B cell (primary cell): ENCODE measurements around the gene RGR. TPM values are rescaled to one million over a fixed set of nuclear protein-coding genes. Genes with fewer than 3 reads are reported as not detected.

Source experiments
- ATAC-seq: fragments of 200-7000 bp; cut with Tn5 transposase; one replicate; pipeline ENCODE4 v1.10.0; 2021; ENCODE audit warnings: low read depth, mild to moderate bottlenecking, moderate number of reproducible peaks, moderate library complexity
- CTCF ChIA-PET: fragments of 350-600 bp; sonication (Branson Sonifier 250); formaldehyde crosslinking; loops from one replicate; lab custom pipeline; 2021; ENCODE audit warnings: antibody characterized with exemption, inconsistent platforms; lab: Charles Lee
- POLR2A ChIA-PET: fragments of 350-600 bp; sonication (Branson Sonifier 250); formaldehyde crosslinking; loops from one replicate; lab custom pipeline; 2021; ENCODE audit warnings: antibody characterized with exemption; lab: Charles Lee
- DNase-seq: peaks from one replicate; pipeline ENCODE4 v3.0.0; 2013
- H2AFZ ChIP-seq: 2 replicates; pipeline ENCODE4 v1.6.1; 2012; ENCODE audit warnings: mild to moderate bottlenecking, low read depth, low read length; ENCODE audit not compliant: insufficient read depth, poor library complexity, severe bottlenecking
- H3K27ac ChIP-seq, 2 donors: 1 replicate in 1 of 2; 2 replicates in 1 of 2; pipeline ENCODE4 v1.5.1; 2012 to 2013; ENCODE audit warnings: low read length in 2 of 2, mild to moderate bottlenecking in 2 of 2, moderate library complexity in 1 of 2
- H3K27me3 ChIP-seq, 4 experiments: fragments of 200-600 bp in 1 of 4; sonication (generic) in 1 of 4; replicated peaks in 1 of 4; 1 replicate in 2 of 4; 2 replicates in 2 of 4; pipeline versions ENCODE4 v1.6.1 to v1.7.0; 2013 to 2016; ENCODE audit warnings: low read length in 3 of 4, mild to moderate bottlenecking in 2 of 4, mixed read lengths in 1 of 4, moderate library complexity in 1 of 4; ENCODE audit not compliant: insufficient read depth in 4 of 4, control insufficient read depth in 3 of 4; ENCODE audit errors: control extremely low read depth in 1 of 4
- H3K36me3 ChIP-seq, 2 experiments: replicated peaks in 1 of 2; 1 replicate in 1 of 2; 2 replicates in 1 of 2; pipeline versions ENCODE4 v1.6.1 to v1.7.1; 2013; ENCODE audit warnings: low read length in 1 of 2; ENCODE audit not compliant: insufficient read depth in 2 of 2, control insufficient read depth in 1 of 2; ENCODE audit errors: control extremely low read depth in 1 of 2, extremely low read depth in 1 of 2
- H3K4me1 ChIP-seq, 2 donors: fragments of 200-600 bp in 1 of 2; sonication (generic) in 1 of 2; 1 replicate in 1 of 2; 2 replicates in 1 of 2; pipeline versions ENCODE4 v1.5.1 to v1.6.1; 2013 to 2017; ENCODE audit warnings: low read length in 2 of 2; ENCODE audit not compliant: control insufficient read depth in 2 of 2, insufficient read depth in 2 of 2
- H3K4me2 ChIP-seq: replicated peaks from 2 replicates; pipeline ENCODE3; 2012; ENCODE audit warnings: mild to moderate bottlenecking, low read depth, low read length; ENCODE audit not compliant: poor library complexity, severe bottlenecking
- H3K4me3 ChIP-seq, 5 experiments: fragments of 200-600 bp in 1 of 5; sonication (generic) in 1 of 5; 1 replicate in 3 of 5; 2 replicates in 2 of 5; pipeline versions ENCODE4 v1.5.1 to v1.7.0; 2011 to 2016; ENCODE audit warnings: low read length in 4 of 5, mild to moderate bottlenecking in 4 of 5, low read depth in 2 of 5, control low read depth in 1 of 5, moderate library complexity in 1 of 5; ENCODE audit not compliant: insufficient read depth in 1 of 5; ENCODE audit errors: control extremely low read depth in 1 of 5, extremely low read depth in 1 of 5
- H3K79me2 ChIP-seq: fragments of 200-600 bp; sonication (generic); one replicate; pipeline ENCODE4 v1.6.0; 2016; ENCODE audit warnings: low read length; ENCODE audit not compliant: control insufficient read depth, insufficient read depth
- H3K9ac ChIP-seq: fragments of 200-600 bp; sonication (generic); 2 replicates; pipeline ENCODE4 v1.6.1; 2017; ENCODE audit warnings: mild to moderate bottlenecking, low read length, moderate library complexity
- H3K9me3 ChIP-seq, 3 donors: one replicate each; pipeline versions ENCODE4 v1.6.1 to v1.7.1; 2013; ENCODE audit warnings: low read length in 2 of 3; ENCODE audit not compliant: control insufficient read depth in 2 of 3, insufficient read depth in 1 of 3; ENCODE audit errors: control extremely low read depth in 1 of 3
- H4K20me1 ChIP-seq: 2 replicates; pipeline ENCODE4 v1.6.0; 2012; ENCODE audit warnings: mild to moderate bottlenecking, low read length; ENCODE audit not compliant: insufficient read depth, control insufficient read depth, poor library complexity, severe bottlenecking
- H3K27ac Mint-ChIP-seq: one replicate; pipeline ENCODE4 v1.8.0; 2021; ENCODE audit warnings: mixed read lengths
- H3K27me3 Mint-ChIP-seq: one replicate; pipeline ENCODE4 v1.8.0; 2021; ENCODE audit warnings: mixed read lengths
- H3K4me1 Mint-ChIP-seq: one replicate; pipeline ENCODE4 v1.8.0; 2021; ENCODE audit warnings: mixed read lengths
- H3K4me3 Mint-ChIP-seq: one replicate; pipeline ENCODE4 v1.8.0; 2021; ENCODE audit warnings: mixed read lengths
- H3K9me3 Mint-ChIP-seq: one replicate; pipeline ENCODE4 v1.8.0; 2022; ENCODE audit warnings: mixed read lengths; ENCODE audit not compliant: insufficient read depth
- CTCF ChIP-seq: fragments of 200-600 bp; IDR thresholded peaks from one replicate; pipeline ENCODE4 v1.8.0; 2022; ENCODE audit warnings: antibody characterized with exemption, mild to moderate bottlenecking
- EZH2 ChIP-seq: IDR thresholded peaks from 2 replicates; pipeline ENCODE4 v1.6.1; 2012; ENCODE audit warnings: borderline replicate concordance, low read depth, mild to moderate bottlenecking, moderate library complexity, low read length; ENCODE audit not compliant: insufficient read depth, poor library complexity, severe bottlenecking
- WGBS: methylation state at CpG from one replicate; pipeline ENCODE4 v1.1.5; 2013; ENCODE audit warnings: missing lambda C conversion rate; ENCODE audit not compliant: insufficient coverage; 5-methylcytosine and 5-hydroxymethylcytosine counted together
- intact Hi-C: fragments of 100-400 bp; cut with micrococcal nuclease; formaldehyde crosslinking; loops from one replicate; pipeline ENCODE4 v1.10.0; 2022
- polyA plus RNA-seq: library from polyadenylated mRNA; depleted of rRNA; stranded (reverse); fragments of >200 nt; gene quantifications from 2 replicates; pipeline ENCODE4 v1.2.3, GENCODE V29; 2012
- total RNA-seq, 2 donors: library from RNA; stranded (reverse); fragments of 120-200 nt in 1 of 2; gene quantifications; 1 replicate in 1 of 2; 2 replicates in 1 of 2; pipeline versions ENCODE4 v1.2.3 to v1.2.4, GENCODE V29; 2013 to 2022

Gene RGR
- total and polyA plus RNA-seq, 2 donors (not counting 1 experiment from before 2014, with no cell fraction given) = not detected

DNA sequence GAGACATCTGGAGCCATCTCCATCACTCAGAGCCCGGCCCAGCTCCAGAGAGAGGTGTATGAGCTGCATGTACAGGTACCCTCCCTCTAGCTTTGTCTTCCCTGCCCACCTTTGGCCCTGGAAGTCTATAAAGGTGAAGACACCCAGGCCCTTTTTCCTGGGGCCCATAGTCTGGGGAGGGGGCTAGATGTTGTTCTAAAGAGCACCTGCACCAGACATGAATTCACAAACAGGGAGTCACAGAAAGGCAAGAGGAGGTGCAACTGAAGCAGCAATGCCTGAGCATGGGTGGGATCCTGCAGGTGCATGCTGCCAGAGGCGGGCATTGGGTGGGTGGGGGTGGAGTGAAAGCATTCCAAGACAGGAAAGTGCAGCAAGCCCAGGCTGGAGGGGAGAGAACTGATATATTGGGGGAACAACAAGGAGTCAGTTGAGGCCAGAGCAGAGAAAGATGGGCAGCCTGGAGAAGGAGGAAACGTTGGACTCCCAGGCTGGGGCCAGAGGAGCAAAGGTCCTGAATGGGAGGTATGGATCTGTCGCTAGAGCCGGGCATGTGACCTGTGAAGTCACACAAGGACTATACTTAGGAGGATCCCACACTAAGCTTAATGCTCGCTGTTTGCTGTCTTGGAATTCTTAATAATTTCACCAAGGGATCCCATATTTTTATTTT lies 38.9 kb upstream of the RGR start:
- H3K27ac ChIP-seq = no peak overlapping the region
- H4K20me1 ChIP-seq = no peaks in the 10 kb centered on the region
- H3K4me3 Mint-ChIP-seq = no peak overlapping the region
- peaks cover 33% of the 10 kb centered on the region for H3K27me3 Mint-ChIP-seq
- POLR2A ChIA-PET = no interaction called here
- no peak overlapping the region for H3K9ac ChIP-seq
- no peak for DNase-seq
- no peak for ATAC-seq
- no peak overlapping the region for H2AFZ ChIP-seq
- peaks cover 0 to 4% (median 2%) of the 10 kb centered on the region in 4 experiments for H3K27me3 ChIP-seq
- WGBS = 70% methylated on average over 2 of the region's 6 CpGs
- CTCF ChIA-PET = interaction anchor here (1.2 to 5.6 kb wide), 5 partner anchors 9 to 64 kb away, joined by 4 to 72 read pairs (median 4); no protein-coding TSS in a partner anchor
- H3K4me2 ChIP-seq = no peak overlapping the region
- no peaks in the 10 kb centered on the region for H3K9me3 ChIP-seq
- H3K9me3 Mint-ChIP-seq = no peaks in the 10 kb centered on the region
- H3K27ac Mint-ChIP-seq = no peak overlapping the region
- H3K4me1 Mint-ChIP-seq = no peaks in the 10 kb centered on the region
- H3K79me2 ChIP-seq = no peaks in the 10 kb centered on the region
- H3K36me3 ChIP-seq = no peaks in the 10 kb centered on the region
- intact Hi-C loops = loop anchor here (1.0 kb wide), 1 partner anchor 58 kb away; no protein-coding TSS in a partner anchor
- TF ChIP-seq CTCF (peak; percentile 53), EZH2 (no peak)
- H3K4me3 ChIP-seq = no peak overlapping the region
- H3K4me1 ChIP-seq = no peaks in the 10 kb centered on the region

GRCh38 chr10:84208023-84208422 lies 36.8 kb upstream of the RGR start:
- ATAC-seq = no peak
- TF ChIP-seq CTCF = no peak
- TF ChIP-seq EZH2 = no peak
- ChIA-PET POLR2A (no interaction called here), CTCF (interaction anchor here (0.8 to 5.6 kb wide), 5 partner anchors 9 to 60 kb away, joined by 3 to 72 read pairs (median 3); no protein-coding TSS in a partner anchor)
- Mint-ChIP-seq H3K4me3 (no peak overlapping the region), H3K9me3 (no peaks in the 10 kb centered on the region), H3K27me3 (peaks cover 33% of the 10 kb centered on the region), H3K4me1 (no peaks in the 10 kb centered on the region), H3K27ac (no peak overlapping the region)
- H4K20me1 ChIP-seq = no peaks in the 10 kb centered on the region
- H3K9ac ChIP-seq = no peak overlapping the region
- H3K27ac ChIP-seq = no peak overlapping the region
- DNase-seq = no peak
- peaks cover 0 to 4% (median 2%) of the 10 kb centered on the region in 4 experiments for H3K27me3 ChIP-seq
- H3K79me2 ChIP-seq = no peaks in the 10 kb centered on the region
- no peak overlapping the region for H3K4me2 ChIP-seq
- 91% methylated on average over 9 of the region's 10 CpGs for WGBS
- H2AFZ ChIP-seq = no peak overlapping the region
- H3K9me3 ChIP-seq = no peaks in the 10 kb centered on the region
- no peaks in the 10 kb centered on the region for H3K36me3 ChIP-seq
- no peaks in the 10 kb centered on the region for H3K4me1 ChIP-seq
- no peak overlapping the region for H3K4me3 ChIP-seq
- intact Hi-C loops = no loop called here
